GM23338 (cell line): ENCODE data around the gene RPLP2. TPM values are rescaled to one million over a fixed set of nuclear protein-coding genes. Genes with fewer than 3 reads are reported as not detected.

Experiments used
- ATAC-seq: fragments of 200-7000 bp; cut with Tn5 transposase; 3 replicates; pipeline ENCODE4 v1.9.1; 2020
- DNase-seq: peaks from one replicate; pipeline ENCODE4 v3.0.0-alpha.2; 2015; ENCODE audit warnings: low spot score
- H2AFZ ChIP-seq: fragments of 200-600 bp; sonication (generic); 2 replicates; pipeline ENCODE4 v1.8.0; 2016; ENCODE audit warnings: antibody characterized with exemption, mild to moderate bottlenecking, moderate library complexity
- H3F3A ChIP-seq: fragments of 200-600 bp; sonication (generic); replicated peaks from 2 replicates; pipeline ENCODE4 v1.8.0; 2017; ENCODE audit warnings: antibody characterized with exemption, mixed run types, low read depth
- H3K27ac ChIP-seq: fragments of 200-600 bp; sonication (generic); 2 replicates; pipeline ENCODE4 v1.6.1; 2016; ENCODE audit warnings: low read depth
- H3K27me3 ChIP-seq: fragments of 200-600 bp; sonication (generic); 2 replicates; pipeline ENCODE4 v1.8.0; 2016; ENCODE audit warnings: mild to moderate bottlenecking, mixed run types, moderate library complexity; ENCODE audit not compliant: insufficient read depth
- H3K36me3 ChIP-seq: fragments of 200-600 bp; sonication (generic); 2 replicates; pipeline ENCODE4 v1.8.0; 2016; ENCODE audit warnings: mild to moderate bottlenecking; ENCODE audit not compliant: insufficient read depth
- H3K4me1 ChIP-seq: fragments of 200-600 bp; sonication (generic); 2 replicates; pipeline ENCODE4 v1.8.0; 2016; ENCODE audit warnings: mild to moderate bottlenecking, moderate library complexity; ENCODE audit not compliant: insufficient read depth
- H3K4me2 ChIP-seq: fragments of 200-600 bp; sonication (generic); 2 replicates; pipeline ENCODE4 v1.7.1; 2017; ENCODE audit warnings: mixed run types
- H3K4me3 ChIP-seq: fragments of 200-600 bp; sonication (generic); 2 replicates; pipeline ENCODE4 v1.6.1; 2016; ENCODE audit warnings: mixed run types
- H3K79me2 ChIP-seq: fragments of 200-600 bp; sonication (generic); replicated peaks from 2 replicates; pipeline ENCODE4 v1.8.0; 2017; ENCODE audit warnings: mild to moderate bottlenecking; ENCODE audit not compliant: insufficient read depth
- H3K9me2 ChIP-seq: fragments of 200-600 bp; sonication (generic); 2 replicates; pipeline ENCODE4 v1.8.0; 2017; ENCODE audit not compliant: insufficient read depth
- H4K20me1 ChIP-seq: fragments of 200-600 bp; sonication (generic); replicated peaks from 2 replicates; pipeline ENCODE4 v1.8.0; 2017; ENCODE audit warnings: mild to moderate bottlenecking; ENCODE audit not compliant: insufficient read depth
- H3K27ac Mint-ChIP-seq: 2 replicates; pipeline ENCODE4 v1.8.0; 2020; ENCODE audit warnings: inconsistent platforms, mild to moderate bottlenecking, moderate library complexity, mixed read lengths
- H3K27me3 Mint-ChIP-seq: 3 replicates; pipeline ENCODE4 v1.8.0; 2022; ENCODE audit warnings: low read depth, mild to moderate bottlenecking, moderate library complexity, mixed read lengths, inconsistent platforms; ENCODE audit not compliant: insufficient read depth, poor library complexity
- H3K36me3 Mint-ChIP-seq: 3 replicates; pipeline ENCODE4 v1.8.0; 2021; ENCODE audit warnings: low read depth, mild to moderate bottlenecking, inconsistent platforms, moderate library complexity, mixed read lengths
- H3K4me1 Mint-ChIP-seq: 3 replicates; pipeline ENCODE4 v1.8.0; 2020; ENCODE audit warnings: mild to moderate bottlenecking, inconsistent platforms, mixed read lengths
- H3K4me3 Mint-ChIP-seq: 3 replicates; pipeline ENCODE4 v1.8.0; 2021; ENCODE audit warnings: moderate library complexity, mild to moderate bottlenecking, inconsistent platforms, mixed read lengths
- H3K9me3 Mint-ChIP-seq: 3 replicates; pipeline ENCODE4 v1.8.0; 2020; ENCODE audit warnings: moderate library complexity, mild to moderate bottlenecking, inconsistent platforms, mixed read lengths
- CREB1 ChIP-seq: fragments of 250-450 bp; sonication (Bioruptor Pico); IDR thresholded peaks from 2 replicates; pipeline ENCODE4 v1.5.0; 2020; ENCODE audit warnings: low read depth, mild to moderate bottlenecking, moderate library complexity
- CTCF ChIP-seq, 2 experiments: fragments of 200-600 bp in 1 of 2; sonication (generic) in 1 of 2; conservative IDR thresholded peaks; 2 replicates each; pipeline versions ENCODE4 v1.5.1 to v1.6.1; 2016 to 2017; ENCODE audit warnings: antibody characterized with exemption in 2 of 2, low read depth in 2 of 2, mild to moderate bottlenecking in 2 of 2, moderate library complexity in 1 of 2
- EZH2 ChIP-seq: fragments of 200-600 bp; sonication (generic); IDR thresholded peaks from one replicate; pipeline ENCODE4 v1.8.0; 2017; ENCODE audit warnings: antibody characterized with exemption, mild to moderate bottlenecking, low read depth; ENCODE audit not compliant: unreplicated experiment
- EZH2phosphoT487 ChIP-seq: fragments of 200-600 bp; sonication (generic); IDR thresholded peaks from one replicate; pipeline ENCODE4 v1.8.1; 2018; ENCODE audit warnings: antibody characterized with exemption; ENCODE audit not compliant: unreplicated experiment
- JUNB ChIP-seq: IDR thresholded peaks from one replicate; pipeline ENCODE4 v1.6.1; 2016; ENCODE audit warnings: antibody characterized with exemption; ENCODE audit not compliant: unreplicated experiment
- NANOG ChIP-seq: IDR thresholded peaks from 2 replicates; pipeline ENCODE4 v1.6.1; 2016; ENCODE audit warnings: antibody characterized with exemption, borderline replicate concordance
- POLR2AphosphoS5 ChIP-seq: IDR thresholded peaks from 2 replicates; pipeline ENCODE4 v1.6.1; 2016; ENCODE audit warnings: antibody characterized with exemption, low read depth
- STAT1 ChIP-seq: IDR thresholded peaks from one replicate; pipeline ENCODE4 v1.6.1; 2016; ENCODE audit warnings: antibody characterized with exemption; ENCODE audit not compliant: unreplicated experiment
- ZNF114 ChIP-seq: fragments of 250-450 bp; sonication (Bioruptor Pico); IDR thresholded peaks from 2 replicates; pipeline ENCODE4 v1.5.0; 2020; ENCODE audit warnings: mild to moderate bottlenecking, moderate library complexity
- ZNF331 ChIP-seq: fragments of 250-450 bp; sonication (Bioruptor Pico); IDR thresholded peaks from 2 replicates; pipeline ENCODE4 v1.5.0; 2020; ENCODE audit warnings: low read depth, mild to moderate bottlenecking, moderate library complexity
- polyA plus RNA-seq: library from polyadenylated mRNA; unstranded; fragments of >200 nt; fragmentation: Nextera tagmentation; extraction: Ambion mirVana; gene quantifications from 2 replicates; pipeline ENCODE4 v1.2.1, GENCODE V29; 2016
- total RNA-seq: library from RNA; depleted of rRNA; stranded (reverse); fragments of >200 nt; shearing (Covaris generic); gene quantifications from 2 replicates; pipeline ENCODE4 v1.2.3, GENCODE V29; 2014
- TF ChIP-seq, protein P1 (sequence below): IDR thresholded peaks from 2 replicates; pipeline ENCODE4 v1.6.1; 2016; ENCODE audit warnings: antibody characterized with exemption
- TF ChIP-seq, protein P2 (sequence below): IDR thresholded peaks from one replicate; pipeline ENCODE4 v1.6.1; 2018; ENCODE audit warnings: antibody characterized with exemption; ENCODE audit not compliant: unreplicated experiment
- TF ChIP-seq, protein P3 (sequence below): fragments of 250-450 bp; sonication (Bioruptor Pico); IDR thresholded peaks from 2 replicates; pipeline ENCODE4 v1.5.0; 2020; ENCODE audit warnings: mild to moderate bottlenecking, moderate library complexity

Gene RPLP2
- total and polyA plus RNA-seq, 2 experiments from 2014 or later, result 518 to 1,782 TPM

- peaks cover 16% of the 10 kb centered on the region; the same call in 2 of the 3 replicates for H3K4me1 Mint-ChIP-seq
- peak overlapping the region; percentile 81 for H3K4me3 Mint-ChIP-seq
- ATAC-seq (peak; percentile 49), DNase-seq (peak; percentile 76)
- no peaks in the 10 kb centered on the region for H3K9me2 ChIP-seq
- H3K9me3 Mint-ChIP-seq, result no peaks in the 10 kb centered on the region
- peak overlapping the region; percentile 52; the same call in 1 of the 2 replicates for H2AFZ ChIP-seq
- H3K36me3 Mint-ChIP-seq, result peaks cover 6% of the 10 kb centered on the region; the same call in 1 of the 3 replicates
- peak overlapping the region; percentile 95 for H3K4me2 ChIP-seq
- H3K27ac ChIP-seq, result peak overlapping the region; percentile 69; the same call in 1 of the 2 replicates
- no peaks in the 10 kb centered on the region for H3K27me3 ChIP-seq
- TF ChIP-seq CREB1 (CRISPR knock-in tag) (no peak), CTCF (conservative IDR thresholded peaks at IDR 0.05; ENCODE audit: low read depth in 2 of 2) (no peak), JUNB (no peak), NANOG (no peak), STAT1 (no peak), ZNF114 (CRISPR knock-in tag) (no peak), EZH2phosphoT487 (no peak), ZNF331 (CRISPR knock-in tag) (no peak), POLR2AphosphoS5 (no peak; the same call in 1 of the 2 replicates), EZH2 (no peak)
- TF ChIP-seq, protein P1, sequence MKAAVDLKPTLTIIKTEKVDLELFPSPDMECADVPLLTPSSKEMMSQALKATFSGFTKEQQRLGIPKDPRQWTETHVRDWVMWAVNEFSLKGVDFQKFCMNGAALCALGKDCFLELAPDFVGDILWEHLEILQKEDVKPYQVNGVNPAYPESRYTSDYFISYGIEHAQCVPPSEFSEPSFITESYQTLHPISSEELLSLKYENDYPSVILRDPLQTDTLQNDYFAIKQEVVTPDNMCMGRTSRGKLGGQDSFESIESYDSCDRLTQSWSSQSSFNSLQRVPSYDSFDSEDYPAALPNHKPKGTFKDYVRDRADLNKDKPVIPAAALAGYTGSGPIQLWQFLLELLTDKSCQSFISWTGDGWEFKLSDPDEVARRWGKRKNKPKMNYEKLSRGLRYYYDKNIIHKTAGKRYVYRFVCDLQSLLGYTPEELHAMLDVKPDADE, result no peak
- TF ChIP-seq, protein P2, sequence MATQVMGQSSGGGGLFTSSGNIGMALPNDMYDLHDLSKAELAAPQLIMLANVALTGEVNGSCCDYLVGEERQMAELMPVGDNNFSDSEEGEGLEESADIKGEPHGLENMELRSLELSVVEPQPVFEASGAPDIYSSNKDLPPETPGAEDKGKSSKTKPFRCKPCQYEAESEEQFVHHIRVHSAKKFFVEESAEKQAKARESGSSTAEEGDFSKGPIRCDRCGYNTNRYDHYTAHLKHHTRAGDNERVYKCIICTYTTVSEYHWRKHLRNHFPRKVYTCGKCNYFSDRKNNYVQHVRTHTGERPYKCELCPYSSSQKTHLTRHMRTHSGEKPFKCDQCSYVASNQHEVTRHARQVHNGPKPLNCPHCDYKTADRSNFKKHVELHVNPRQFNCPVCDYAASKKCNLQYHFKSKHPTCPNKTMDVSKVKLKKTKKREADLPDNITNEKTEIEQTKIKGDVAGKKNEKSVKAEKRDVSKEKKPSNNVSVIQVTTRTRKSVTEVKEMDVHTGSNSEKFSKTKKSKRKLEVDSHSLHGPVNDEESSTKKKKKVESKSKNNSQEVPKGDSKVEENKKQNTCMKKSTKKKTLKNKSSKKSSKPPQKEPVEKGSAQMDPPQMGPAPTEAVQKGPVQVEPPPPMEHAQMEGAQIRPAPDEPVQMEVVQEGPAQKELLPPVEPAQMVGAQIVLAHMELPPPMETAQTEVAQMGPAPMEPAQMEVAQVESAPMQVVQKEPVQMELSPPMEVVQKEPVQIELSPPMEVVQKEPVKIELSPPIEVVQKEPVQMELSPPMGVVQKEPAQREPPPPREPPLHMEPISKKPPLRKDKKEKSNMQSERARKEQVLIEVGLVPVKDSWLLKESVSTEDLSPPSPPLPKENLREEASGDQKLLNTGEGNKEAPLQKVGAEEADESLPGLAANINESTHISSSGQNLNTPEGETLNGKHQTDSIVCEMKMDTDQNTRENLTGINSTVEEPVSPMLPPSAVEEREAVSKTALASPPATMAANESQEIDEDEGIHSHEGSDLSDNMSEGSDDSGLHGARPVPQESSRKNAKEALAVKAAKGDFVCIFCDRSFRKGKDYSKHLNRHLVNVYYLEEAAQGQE, result no peak
- TF ChIP-seq, protein P3, sequence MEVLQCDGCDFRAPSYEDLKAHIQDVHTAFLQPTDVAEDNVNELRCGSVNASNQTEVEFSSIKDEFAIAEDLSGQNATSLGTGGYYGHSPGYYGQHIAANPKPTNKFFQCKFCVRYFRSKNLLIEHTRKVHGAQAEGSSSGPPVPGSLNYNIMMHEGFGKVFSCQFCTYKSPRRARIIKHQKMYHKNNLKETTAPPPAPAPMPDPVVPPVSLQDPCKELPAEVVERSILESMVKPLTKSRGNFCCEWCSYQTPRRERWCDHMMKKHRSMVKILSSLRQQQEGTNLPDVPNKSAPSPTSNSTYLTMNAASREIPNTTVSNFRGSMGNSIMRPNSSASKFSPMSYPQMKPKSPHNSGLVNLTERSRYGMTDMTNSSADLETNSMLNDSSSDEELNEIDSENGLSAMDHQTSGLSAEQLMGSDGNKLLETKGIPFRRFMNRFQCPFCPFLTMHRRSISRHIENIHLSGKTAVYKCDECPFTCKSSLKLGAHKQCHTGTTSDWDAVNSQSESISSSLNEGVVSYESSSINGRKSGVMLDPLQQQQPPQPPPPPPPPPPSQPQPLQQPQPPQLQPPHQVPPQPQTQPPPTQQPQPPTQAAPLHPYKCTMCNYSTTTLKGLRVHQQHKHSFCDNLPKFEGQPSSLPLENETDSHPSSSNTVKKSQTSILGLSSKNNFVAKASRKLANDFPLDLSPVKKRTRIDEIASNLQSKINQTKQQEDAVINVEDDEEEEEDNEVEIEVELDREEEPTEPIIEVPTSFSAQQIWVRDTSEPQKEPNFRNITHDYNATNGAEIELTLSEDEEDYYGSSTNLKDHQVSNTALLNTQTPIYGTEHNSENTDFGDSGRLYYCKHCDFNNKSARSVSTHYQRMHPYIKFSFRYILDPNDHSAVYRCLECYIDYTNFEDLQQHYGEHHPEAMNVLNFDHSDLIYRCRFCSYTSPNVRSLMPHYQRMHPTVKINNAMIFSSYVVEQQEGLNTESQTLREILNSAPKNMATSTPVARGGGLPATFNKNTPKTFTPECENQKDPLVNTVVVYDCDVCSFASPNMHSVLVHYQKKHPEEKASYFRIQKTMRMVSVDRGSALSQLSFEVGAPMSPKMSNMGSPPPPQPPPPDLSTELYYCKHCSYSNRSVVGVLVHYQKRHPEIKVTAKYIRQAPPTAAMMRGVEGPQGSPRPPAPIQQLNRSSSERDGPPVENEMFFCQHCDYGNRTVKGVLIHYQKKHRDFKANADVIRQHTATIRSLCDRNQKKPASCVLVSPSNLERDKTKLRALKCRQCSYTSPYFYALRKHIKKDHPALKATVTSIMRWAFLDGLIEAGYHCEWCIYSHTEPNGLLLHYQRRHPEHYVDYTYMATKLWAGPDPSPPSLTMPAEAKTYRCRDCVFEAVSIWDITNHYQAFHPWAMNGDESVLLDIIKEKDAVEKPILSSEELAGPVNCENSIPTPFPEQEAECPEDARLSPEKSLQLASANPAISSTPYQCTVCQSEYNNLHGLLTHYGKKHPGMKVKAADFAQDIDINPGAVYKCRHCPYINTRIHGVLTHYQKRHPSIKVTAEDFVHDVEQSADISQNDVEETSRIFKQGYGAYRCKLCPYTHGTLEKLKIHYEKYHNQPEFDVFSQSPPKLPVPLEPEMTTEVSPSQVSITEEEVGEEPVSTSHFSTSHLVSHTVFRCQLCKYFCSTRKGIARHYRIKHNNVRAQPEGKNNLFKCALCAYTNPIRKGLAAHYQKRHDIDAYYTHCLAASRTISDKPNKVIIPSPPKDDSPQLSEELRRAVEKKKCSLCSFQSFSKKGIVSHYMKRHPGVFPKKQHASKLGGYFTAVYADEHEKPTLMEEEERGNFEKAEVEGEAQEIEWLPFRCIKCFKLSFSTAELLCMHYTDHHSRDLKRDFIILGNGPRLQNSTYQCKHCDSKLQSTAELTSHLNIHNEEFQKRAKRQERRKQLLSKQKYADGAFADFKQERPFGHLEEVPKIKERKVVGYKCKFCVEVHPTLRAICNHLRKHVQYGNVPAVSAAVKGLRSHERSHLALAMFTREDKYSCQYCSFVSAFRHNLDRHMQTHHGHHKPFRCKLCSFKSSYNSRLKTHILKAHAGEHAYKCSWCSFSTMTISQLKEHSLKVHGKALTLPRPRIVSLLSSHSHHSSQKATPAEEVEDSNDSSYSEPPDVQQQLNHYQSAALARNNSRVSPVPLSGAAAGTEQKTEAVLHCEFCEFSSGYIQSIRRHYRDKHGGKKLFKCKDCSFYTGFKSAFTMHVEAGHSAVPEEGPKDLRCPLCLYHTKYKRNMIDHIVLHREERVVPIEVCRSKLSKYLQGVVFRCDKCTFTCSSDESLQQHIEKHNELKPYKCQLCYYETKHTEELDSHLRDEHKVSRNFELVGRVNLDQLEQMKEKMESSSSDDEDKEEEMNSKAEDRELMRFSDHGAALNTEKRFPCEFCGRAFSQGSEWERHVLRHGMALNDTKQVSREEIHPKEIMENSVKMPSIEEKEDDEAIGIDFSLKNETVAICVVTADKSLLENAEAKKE (CRISPR knock-in tag), result no peak
- H3K27ac Mint-ChIP-seq, result no peak overlapping the region
- no peaks in the 10 kb centered on the region for H3K36me3 ChIP-seq
- no peaks in the 10 kb centered on the region; the same call in 1 of the 2 replicates for H3K79me2 ChIP-seq
- H3K4me1 ChIP-seq, result peaks cover 8% of the 10 kb centered on the region; the same call in 1 of the 2 replicates
- peaks cover 5% of the 10 kb centered on the region for H3K27me3 Mint-ChIP-seq
- peaks cover 14% of the 10 kb centered on the region for H3F3A ChIP-seq
- no peaks in the 10 kb centered on the region for H4K20me1 ChIP-seq
- peak overlapping the region; percentile 86 for H3K4me3 ChIP-seq
These were observed 12.3 kb upstream of the RPLP2 start for GRCh38 chr11:797296-798092.
